ENCODE measurements around the gene NME8.
"Not testable (repeated sequence)": the region's sequence is repeated elsewhere in the genome, so short reads cannot be mapped to it uniquely, and the experiment has no call there.

The NME8 gene, protein sequence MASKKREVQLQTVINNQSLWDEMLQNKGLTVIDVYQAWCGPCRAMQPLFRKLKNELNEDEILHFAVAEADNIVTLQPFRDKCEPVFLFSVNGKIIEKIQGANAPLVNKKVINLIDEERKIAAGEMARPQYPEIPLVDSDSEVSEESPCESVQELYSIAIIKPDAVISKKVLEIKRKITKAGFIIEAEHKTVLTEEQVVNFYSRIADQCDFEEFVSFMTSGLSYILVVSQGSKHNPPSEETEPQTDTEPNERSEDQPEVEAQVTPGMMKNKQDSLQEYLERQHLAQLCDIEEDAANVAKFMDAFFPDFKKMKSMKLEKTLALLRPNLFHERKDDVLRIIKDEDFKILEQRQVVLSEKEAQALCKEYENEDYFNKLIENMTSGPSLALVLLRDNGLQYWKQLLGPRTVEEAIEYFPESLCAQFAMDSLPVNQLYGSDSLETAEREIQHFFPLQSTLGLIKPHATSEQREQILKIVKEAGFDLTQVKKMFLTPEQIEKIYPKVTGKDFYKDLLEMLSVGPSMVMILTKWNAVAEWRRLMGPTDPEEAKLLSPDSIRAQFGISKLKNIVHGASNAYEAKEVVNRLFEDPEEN

DNA sequence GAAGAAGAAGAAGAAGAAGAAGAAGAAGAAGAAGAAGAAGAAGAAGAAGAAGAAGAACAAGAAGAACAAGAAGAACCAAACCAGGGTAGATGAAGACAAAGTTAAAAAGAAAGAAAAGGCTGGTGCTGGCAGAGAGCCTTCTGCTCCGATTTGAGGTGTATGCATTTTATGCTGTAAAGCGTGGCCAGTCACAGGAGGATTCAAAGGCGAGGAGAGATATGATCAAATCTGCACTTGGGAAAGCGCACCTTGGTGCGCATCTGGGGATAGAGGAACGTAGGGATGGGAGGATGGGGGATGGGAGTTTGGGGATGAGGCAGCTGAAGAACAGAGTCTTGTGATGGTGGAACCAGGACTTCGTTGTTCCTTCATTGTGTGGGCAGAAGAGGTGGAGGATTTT, at the start of gene NME8:
NME8 (plus strand) TSS at position 301 of the 400 bp plus-strand sequence. CDS start 1,670 bp downstream, outside the sequence.
- Histone ChIP-seq H3K79me2 (ENCODE audit: control insufficient read depth, insufficient read depth, low read length, unreplicated experiment) (no peaks in the 10 kb centered on the region), H3K4me3 (ENCODE audit: low read depth, low read length) (no peak within 1 kb of the TSS), H2AFZ (ENCODE audit: low read length, unreplicated experiment) (no peak within 1 kb of the TSS), H3K27ac (ENCODE audit: low read depth, low read length) (no peak within 1 kb of the TSS), H3K36me3 (ENCODE audit: insufficient read depth, low read length) (no peaks in the 10 kb centered on the region), H3K4me1 (ENCODE audit: control insufficient read depth, insufficient read depth, low read length, unreplicated experiment) (no peaks in the 10 kb centered on the region), H3K27me3 (ENCODE audit: insufficient read depth, low read length) (0 out of 2 replicates have a peak, but pooled peaks cover 5% of the 10 kb centered on the region)

- Histone ChIP-seq H2AFZ (ENCODE audit: low read length, unreplicated experiment) (no peak overlapping the region), H3K36me3 (ENCODE audit: insufficient read depth, low read length) (no peaks in the 10 kb centered on the region), H3K79me2 (ENCODE audit: control insufficient read depth, insufficient read depth, low read length, unreplicated experiment) (no peaks in the 10 kb centered on the region), H3K4me1 (ENCODE audit: control insufficient read depth, insufficient read depth, low read length, unreplicated experiment) (no peaks in the 10 kb centered on the region), H3K27me3 (ENCODE audit: insufficient read depth, low read length) (no peaks in the 10 kb centered on the region), H3K27ac (ENCODE audit: low read depth, low read length) (no peak overlapping the region), H3K4me3 (ENCODE audit: low read depth, low read length) (no peak overlapping the region)
Measured at GRCh38 chr7:37806152-37806551, 42.2 kb upstream of the NME8 start.

- not testable (repeated sequence) for H3K27me3 ChIP-seq (ENCODE audit: insufficient read depth, low read length); H3K79me2 ChIP-seq (ENCODE audit: control insufficient read depth, insufficient read depth, low read length, unreplicated experiment); H2AFZ ChIP-seq (ENCODE audit: low read length, unreplicated experiment); H3K36me3 ChIP-seq (ENCODE audit: insufficient read depth, low read length); H3K27ac ChIP-seq (ENCODE audit: low read depth, low read length); H3K4me1 ChIP-seq (ENCODE audit: control insufficient read depth, insufficient read depth, low read length, unreplicated experiment); H3K4me3 ChIP-seq (ENCODE audit: low read depth, low read length)
Measured at GRCh38 chr7:37812161-37812580, 36.2 kb upstream of the NME8 start.

DNA sequence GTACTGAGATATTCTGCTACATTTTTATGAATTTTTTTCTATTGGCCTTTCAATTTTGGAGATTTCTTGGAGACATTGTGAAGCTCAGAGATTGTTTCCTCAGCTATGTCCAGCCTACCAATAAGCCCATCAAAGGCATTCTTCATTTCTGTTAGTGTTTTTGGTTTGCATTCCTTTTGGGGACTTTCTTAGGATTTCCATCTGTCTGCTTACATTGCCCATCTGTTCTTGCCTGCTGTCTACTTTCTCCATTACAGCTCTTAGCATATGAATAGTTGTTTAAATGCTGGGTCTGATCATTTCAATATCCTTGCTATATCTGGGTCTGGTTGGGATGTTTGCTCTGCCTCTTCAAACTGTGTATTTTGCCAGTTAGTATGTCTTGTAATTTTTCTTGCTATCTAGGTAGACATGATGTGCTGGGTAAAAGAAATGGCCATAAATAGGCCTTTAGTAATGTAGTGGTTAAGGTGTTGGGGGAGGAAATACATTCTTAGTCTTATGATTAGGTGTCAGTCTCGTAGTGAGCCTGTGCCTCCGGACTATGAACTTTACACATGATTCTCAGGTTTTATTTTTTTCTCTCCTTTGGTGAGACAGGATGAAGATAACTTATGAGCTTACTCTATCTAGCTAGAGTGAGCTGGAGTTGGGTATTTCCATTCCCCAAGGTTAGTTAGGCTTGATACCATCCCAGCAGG, 32.6 kb upstream of the NME8 start:
- Histone ChIP-seq H3K79me2 (ENCODE audit: control insufficient read depth, insufficient read depth, low read length, unreplicated experiment) (no peaks in the 10 kb centered on the region), H2AFZ (ENCODE audit: low read length, unreplicated experiment) (no peak overlapping the region), H3K27ac (ENCODE audit: low read depth, low read length) (no peak overlapping the region)

DNA sequence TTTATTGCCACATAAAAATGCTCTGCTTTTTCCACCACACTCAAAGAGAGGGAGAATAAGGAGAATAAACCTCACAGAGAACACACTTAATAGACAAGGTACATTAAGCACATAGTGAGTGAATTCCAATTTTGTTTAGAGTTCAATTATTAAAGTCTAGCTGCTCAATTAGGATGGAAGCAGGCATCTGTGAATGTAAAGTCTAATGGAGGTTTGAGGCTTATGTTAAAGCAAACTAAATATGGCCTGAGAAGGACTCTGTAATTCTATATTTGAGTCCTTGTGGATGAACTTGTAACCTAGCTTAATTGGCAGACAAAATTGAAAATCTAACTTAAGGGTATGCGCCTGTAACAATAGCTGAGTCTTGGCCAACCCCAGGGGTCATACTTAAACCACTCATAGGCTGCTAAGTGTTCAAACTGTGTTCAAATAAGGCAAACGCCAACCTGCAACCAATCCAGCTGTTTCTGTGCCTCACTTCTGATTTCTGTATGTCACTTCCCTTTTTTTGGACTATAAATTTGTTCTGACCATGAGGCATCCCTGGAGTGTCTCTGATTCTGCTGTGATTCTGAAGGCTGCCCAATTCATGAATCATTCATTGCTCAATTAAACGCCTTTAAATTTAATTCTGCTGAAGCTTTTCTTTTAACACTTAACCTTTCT, 31.3 kb upstream of the NME8 start:
- Histone ChIP-seq H3K4me1 (ENCODE audit: control insufficient read depth, insufficient read depth, low read length, unreplicated experiment) (no peaks in the 10 kb centered on the region), H3K4me3 (ENCODE audit: low read depth, low read length) (no peak overlapping the region), H3K36me3 (ENCODE audit: insufficient read depth, low read length) (no peaks in the 10 kb centered on the region), H3K27ac (ENCODE audit: low read depth, low read length) (no peak overlapping the region), H3K27me3 (ENCODE audit: insufficient read depth, low read length) (no peaks in the 10 kb centered on the region), H2AFZ (ENCODE audit: low read length, unreplicated experiment) (no peak overlapping the region), H3K79me2 (ENCODE audit: control insufficient read depth, insufficient read depth, low read length, unreplicated experiment) (no peaks in the 10 kb centered on the region)

More for the DNA sequence above, 32.6 kb upstream of the NME8 start:
- H3K36me3 ChIP-seq (ENCODE audit: insufficient read depth, low read length): no peaks in the 10 kb centered on the region
- no peaks in the 10 kb centered on the region for H3K27me3 ChIP-seq (ENCODE audit: insufficient read depth, low read length)
- no peaks in the 10 kb centered on the region for H3K4me1 ChIP-seq (ENCODE audit: control insufficient read depth, insufficient read depth, low read length, unreplicated experiment)
- H3K4me3 ChIP-seq (ENCODE audit: low read depth, low read length): no peak overlapping the region

GRCh38 chr7:37817591-37817960, 30.8 kb upstream of the NME8 start:
- no peaks in the 10 kb centered on the region for H3K4me1 ChIP-seq (ENCODE audit: control insufficient read depth, insufficient read depth, low read length, unreplicated experiment)
- no peaks in the 10 kb centered on the region for H3K79me2 ChIP-seq (ENCODE audit: control insufficient read depth, insufficient read depth, low read length, unreplicated experiment)
- no peak overlapping the region for H3K27ac ChIP-seq (ENCODE audit: low read depth, low read length)
- H2AFZ ChIP-seq (ENCODE audit: low read length, unreplicated experiment): no peak overlapping the region
- H3K4me3 ChIP-seq (ENCODE audit: low read depth, low read length): no peak overlapping the region
- H3K27me3 ChIP-seq (ENCODE audit: insufficient read depth, low read length): no peaks in the 10 kb centered on the region
- no peaks in the 10 kb centered on the region for H3K36me3 ChIP-seq (ENCODE audit: insufficient read depth, low read length)

DNA sequence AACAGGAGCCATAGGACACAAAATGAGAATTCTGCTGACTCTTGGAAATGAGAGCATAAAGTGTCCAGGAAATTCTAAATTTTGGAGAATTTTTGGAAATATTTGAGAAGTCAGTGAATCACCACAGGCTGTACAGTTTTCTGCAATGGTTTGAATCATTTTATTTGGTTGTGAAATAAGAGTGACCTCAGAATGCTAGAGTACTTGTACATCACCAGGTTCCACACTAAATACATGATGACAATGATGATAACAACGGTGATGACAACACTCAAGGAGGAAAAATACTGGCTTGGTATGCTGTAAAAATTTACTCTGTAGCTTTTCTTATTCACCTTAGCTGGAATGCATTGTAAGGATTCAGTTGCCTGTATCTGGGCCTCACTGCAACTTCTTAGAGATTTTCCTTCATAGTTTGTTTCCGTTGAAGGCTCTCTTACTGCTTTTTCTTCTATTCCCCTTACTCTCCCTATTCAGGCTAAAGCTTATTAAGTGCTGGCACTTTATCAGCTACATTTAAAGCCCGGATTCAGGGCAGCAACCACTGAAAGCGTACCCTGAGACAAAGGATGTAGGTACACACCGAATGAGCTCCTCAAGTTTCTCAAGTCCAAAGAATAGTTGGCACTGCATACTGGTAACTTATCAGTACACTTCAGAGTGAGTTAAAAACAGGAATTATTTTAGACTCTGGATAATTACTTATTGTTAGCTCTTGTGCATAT, 30.2 kb upstream of the NME8 start:
- no peaks in the 10 kb centered on the region for H3K4me1 ChIP-seq (ENCODE audit: control insufficient read depth, insufficient read depth, low read length, unreplicated experiment)
- H3K36me3 ChIP-seq (ENCODE audit: insufficient read depth, low read length): no peaks in the 10 kb centered on the region
- no peak overlapping the region for H3K4me3 ChIP-seq (ENCODE audit: low read depth, low read length)
- no peaks in the 10 kb centered on the region for H3K27me3 ChIP-seq (ENCODE audit: insufficient read depth, low read length)
- no peak overlapping the region for H3K27ac ChIP-seq (ENCODE audit: low read depth, low read length)
- no peaks in the 10 kb centered on the region for H3K79me2 ChIP-seq (ENCODE audit: control insufficient read depth, insufficient read depth, low read length, unreplicated experiment)
- no peak overlapping the region for H2AFZ ChIP-seq (ENCODE audit: low read length, unreplicated experiment)

DNA sequence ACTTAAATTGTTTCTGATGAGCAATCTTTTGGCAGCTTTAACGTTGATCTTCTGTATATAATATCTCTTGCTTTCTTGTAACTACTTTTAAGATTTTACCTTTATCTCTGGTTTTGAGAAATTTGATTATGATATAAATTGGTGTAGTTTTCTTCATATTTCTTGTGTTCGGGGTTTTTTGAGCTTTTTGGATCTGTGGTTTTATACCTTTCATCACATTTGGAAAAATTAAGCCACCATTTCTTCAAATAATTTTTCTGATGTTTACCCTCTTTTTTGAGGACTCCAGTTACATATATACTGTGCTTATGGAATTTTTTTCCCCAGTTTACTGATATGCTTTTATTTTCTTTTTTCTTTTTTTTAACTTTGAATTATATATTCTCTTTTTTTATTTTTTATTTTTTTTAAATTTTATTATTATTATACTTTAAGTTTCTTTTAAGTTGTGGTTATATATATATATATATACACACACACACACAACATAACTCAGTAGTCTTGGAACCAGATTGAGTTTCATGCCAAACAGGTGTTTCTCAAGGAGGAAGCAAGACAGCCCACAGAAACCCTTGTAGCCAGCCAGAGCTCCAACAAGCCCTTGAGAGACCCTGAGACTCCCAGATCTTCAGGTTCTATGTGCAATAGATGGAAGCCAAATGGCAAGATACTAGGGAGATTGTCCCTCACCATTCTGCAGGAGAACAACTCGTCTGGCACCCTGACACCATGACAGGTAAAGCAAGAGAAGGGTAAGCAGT, 27.5 kb upstream of the NME8 start:
- Histone ChIP-seq H3K4me3 (ENCODE audit: low read depth, low read length) (no peak overlapping the region), H3K4me1 (ENCODE audit: control insufficient read depth, insufficient read depth, low read length, unreplicated experiment) (no peaks in the 10 kb centered on the region), H3K36me3 (ENCODE audit: insufficient read depth, low read length) (no peaks in the 10 kb centered on the region), H3K27me3 (ENCODE audit: insufficient read depth, low read length) (no peaks in the 10 kb centered on the region), H2AFZ (ENCODE audit: low read length, unreplicated experiment) (no peak overlapping the region), H3K27ac (ENCODE audit: low read depth, low read length) (no peak overlapping the region), H3K79me2 (ENCODE audit: control insufficient read depth, insufficient read depth, low read length, unreplicated experiment) (no peaks in the 10 kb centered on the region)

GRCh38 chr7:37822946-37823345, 25.5 kb upstream of the NME8 start:
- no peaks in the 10 kb centered on the region for H3K4me1 ChIP-seq (ENCODE audit: control insufficient read depth, insufficient read depth, low read length, unreplicated experiment)
- no peaks in the 10 kb centered on the region for H3K79me2 ChIP-seq (ENCODE audit: control insufficient read depth, insufficient read depth, low read length, unreplicated experiment)
- H3K27ac ChIP-seq (ENCODE audit: low read depth, low read length): no peak overlapping the region
- H3K27me3 ChIP-seq (ENCODE audit: insufficient read depth, low read length): no peaks in the 10 kb centered on the region
- no peak overlapping the region for H2AFZ ChIP-seq (ENCODE audit: low read length, unreplicated experiment)
- no peaks in the 10 kb centered on the region for H3K36me3 ChIP-seq (ENCODE audit: insufficient read depth, low read length)
- H3K4me3 ChIP-seq (ENCODE audit: low read depth, low read length): no peak overlapping the region
